DMS153 (cell line): ENCODE results near the gene NKX2-4.
"Not testable (repeated sequence)": the region's sequence is repeated elsewhere in the genome, so short reads cannot be mapped to it uniquely, and the experiment has no call there.

ENCODE experiments used
- DNase-seq: peaks from one replicate; lab custom pipeline; 2025; lab: John Stamatoyannopoulos, UW

The NKX2-4 gene

GRCh38 chr20:21393816-21394519, 3.4 kb downstream of the NKX2-4 start:
- no peak for DNase-seq

GRCh38 chr20:21393166-21393565, 4.2 kb downstream of the NKX2-4 start:
- no peak for DNase-seq

- no peak for DNase-seq
These were observed 5.4 kb downstream of the NKX2-4 start for GRCh38 chr20:21391972-21392352.

- DNase-seq = no peak
These were observed 5.9 kb downstream of the NKX2-4 start for GRCh38 chr20:21391185-21391971.

- DNase-seq = no peak
These were observed 6.6 kb downstream of the NKX2-4 start for GRCh38 chr20:21390768-21391167.

GRCh38 chr20:21389368-21389767, 8.0 kb downstream of the NKX2-4 start:
- DNase-seq = no peak

- DNase-seq = no peak
These were observed 8.8 kb downstream of the NKX2-4 start for GRCh38 chr20:21388566-21388965.

GRCh38 chr20:21387528-21387927, 9.8 kb downstream of the NKX2-4 start:
- DNase-seq = peak; percentile 57

GRCh38 chr20:21386111-21386510, 11.2 kb downstream of the NKX2-4 start:
- DNase-seq = no peak

- no peak for DNase-seq
These were observed 12.9 kb downstream of the NKX2-4 start for GRCh38 chr20:21384308-21384892.

GRCh38 chr20:21381619-21382018, 15.7 kb downstream of the NKX2-4 start:
- DNase-seq = no peak

GRCh38 chr20:21380711-21381110, 16.6 kb downstream of the NKX2-4 start:
- DNase-seq = no peak

GRCh38 chr20:21378259-21378658, 19.1 kb downstream of the NKX2-4 start:
- DNase-seq = no peak

- no peak for DNase-seq
These were observed 19.6 kb downstream of the NKX2-4 start for GRCh38 chr20:21377701-21378100.

- DNase-seq = no peak
These were observed 20.7 kb downstream of the NKX2-4 start for GRCh38 chr20:21376626-21377025.

GRCh38 chr20:21373436-21373835, 23.9 kb downstream of the NKX2-4 start:
- DNase-seq = no peak

GRCh38 chr20:21372016-21372415, 25.3 kb downstream of the NKX2-4 start:
- DNase-seq = no peak

- DNase-seq = no peak
These were observed 26.1 kb downstream of the NKX2-4 start for GRCh38 chr20:21371193-21371592.

GRCh38 chr20:21368791-21369190, 28.5 kb downstream of the NKX2-4 start:
- DNase-seq = no peak

GRCh38 chr20:21366273-21366672, 31.1 kb downstream of the NKX2-4 start:
- DNase-seq = not testable (repeated sequence)

GRCh38 chr20:21365771-21366170, 31.6 kb downstream of the NKX2-4 start:
- no peak for DNase-seq

- DNase-seq = no peak
These were observed 32.9 kb downstream of the NKX2-4 start for GRCh38 chr20:21364413-21364812.

- DNase-seq = peak; percentile 36
These were observed 36.1 kb downstream of the NKX2-4 start for GRCh38 chr20:21361266-21361665.
